Activated CD8-positive, alpha-beta memory T cell treated with anti-CD3 and anti-CD28 coated beads, Interleukin-2, amount 50 U/mL, for 1 hour (primary cell): ENCODE results near the gene AHRR.
"Not testable (repeated sequence)": the region's sequence is repeated elsewhere in the genome, so short reads cannot be mapped to it uniquely, and the experiment has no call there.

ENCODE experiments used
- DNase-seq: peaks from one replicate; pipeline ENCODE4 v3.0.0-alpha.2; 2020; ENCODE audit errors: extremely low read depth

Gene AHRR

GRCh38 chr5:321230-321725 lies at the start of gene AHRR:
TSS of gene AHRR (plus strand) at chr5:321714. CDS start at chr5:343903, 22,189 bp downstream.
- no peak for DNase-seq

DNA sequence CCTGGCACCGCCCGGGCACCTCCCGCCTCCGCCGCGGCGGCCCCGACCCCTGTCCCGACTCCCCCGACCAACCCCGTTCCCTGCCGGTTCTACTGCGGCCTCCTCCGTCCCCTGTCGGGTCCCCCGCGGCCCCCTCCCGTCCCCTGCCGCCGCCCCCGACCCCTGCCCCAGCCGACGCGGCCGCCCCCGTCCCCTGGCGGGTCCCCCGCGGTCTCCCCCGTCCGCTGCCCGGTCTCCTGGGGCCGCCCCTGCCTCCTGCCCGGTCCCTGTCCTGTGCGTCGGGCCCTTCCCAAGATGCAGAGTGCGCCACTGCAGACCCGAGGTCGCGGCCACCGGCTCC lies 49.7 kb upstream of the AHRR start:
- DNase-seq: not testable (repeated sequence)

DNA sequence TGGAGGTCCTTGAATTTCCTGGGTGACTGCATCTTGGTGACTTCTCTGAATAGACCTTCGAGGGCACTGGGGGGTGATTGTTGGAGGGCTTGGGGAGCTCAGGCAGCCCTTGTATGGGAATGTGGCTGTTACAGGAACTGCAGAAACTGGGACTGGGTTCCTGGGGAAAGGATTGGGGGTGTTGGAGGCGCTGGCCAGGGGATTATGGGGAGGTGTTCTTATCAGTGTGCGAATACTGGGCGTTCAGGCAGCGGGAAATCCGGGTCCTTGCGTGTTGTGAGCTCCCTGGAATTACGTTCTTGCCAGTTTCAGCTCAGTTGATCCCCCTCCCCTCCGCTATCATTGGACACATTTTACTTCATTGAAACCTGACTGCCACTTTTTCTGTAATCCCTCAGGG lies 48.4 kb upstream of the AHRR start:
- not testable (repeated sequence) for DNase-seq

GRCh38 chr5:273491-273890 lies 48.0 kb upstream of the AHRR start:
- DNase-seq: not testable (repeated sequence)

- DNase-seq: not testable (repeated sequence)
These were observed 47.2 kb upstream of the AHRR start for GRCh38 chr5:274346-274745.

DNA sequence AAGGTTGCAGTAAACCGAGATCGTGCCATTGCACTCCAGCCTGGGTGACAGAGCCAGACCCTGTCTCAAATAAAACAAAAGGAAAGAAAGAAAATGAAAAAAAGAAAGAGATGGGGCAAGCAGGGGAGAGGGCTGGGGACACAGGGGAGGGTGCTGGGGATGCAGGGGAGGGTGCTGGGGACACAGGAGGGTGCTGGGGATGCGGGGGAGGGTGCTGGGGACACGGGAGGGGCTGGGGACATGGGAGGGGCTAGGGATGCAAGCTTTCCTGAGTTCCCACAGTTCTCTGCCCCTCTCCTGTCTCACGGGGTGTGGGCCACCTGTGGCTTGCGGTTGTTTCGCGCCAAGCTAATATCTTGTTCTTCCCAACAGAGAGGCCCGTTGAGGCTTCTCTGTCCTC lies 42.9 kb upstream of the AHRR start:
- no peak for DNase-seq

DNA sequence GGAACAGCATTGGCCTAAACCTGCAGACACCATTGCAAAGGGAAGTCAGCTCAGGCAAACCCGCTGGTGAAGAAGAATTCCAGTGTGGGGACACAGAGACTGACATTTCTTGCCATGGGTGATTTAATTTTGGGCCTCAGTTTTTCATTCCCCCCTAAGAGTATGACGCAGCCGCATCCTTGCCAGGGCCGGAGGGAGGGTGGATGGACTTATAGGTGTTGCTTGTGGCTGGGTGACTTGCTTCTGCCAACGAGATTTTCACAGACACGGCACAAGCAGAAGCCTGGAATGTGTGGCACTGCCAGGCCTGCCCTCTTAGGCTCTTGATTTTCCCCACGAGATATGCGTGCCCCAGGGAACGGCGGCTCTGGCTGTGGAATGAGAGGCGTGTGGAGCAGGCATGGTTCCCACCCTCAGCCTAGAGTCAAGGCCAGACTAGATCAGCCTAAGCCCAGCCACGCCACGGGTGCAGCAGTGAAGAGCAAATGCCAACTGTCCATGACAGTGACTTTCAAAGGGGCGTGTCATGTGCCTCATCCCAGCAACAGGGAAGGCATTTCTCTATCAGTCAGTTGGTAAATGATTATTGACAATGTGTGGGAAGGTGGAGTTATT lies 42.4 kb upstream of the AHRR start:
- not testable (repeated sequence) for DNase-seq

GRCh38 chr5:285991-286557 lies 35.4 kb upstream of the AHRR start:
- DNase-seq: no peak

GRCh38 chr5:290200-290599 lies 31.3 kb upstream of the AHRR start:
- DNase-seq: not testable (repeated sequence)

GRCh38 chr5:291345-291744 lies 30.2 kb upstream of the AHRR start:
- DNase-seq: not testable (repeated sequence)

- DNase-seq: not testable (repeated sequence)
These were observed 26.7 kb upstream of the AHRR start for GRCh38 chr5:294788-295187.

DNA sequence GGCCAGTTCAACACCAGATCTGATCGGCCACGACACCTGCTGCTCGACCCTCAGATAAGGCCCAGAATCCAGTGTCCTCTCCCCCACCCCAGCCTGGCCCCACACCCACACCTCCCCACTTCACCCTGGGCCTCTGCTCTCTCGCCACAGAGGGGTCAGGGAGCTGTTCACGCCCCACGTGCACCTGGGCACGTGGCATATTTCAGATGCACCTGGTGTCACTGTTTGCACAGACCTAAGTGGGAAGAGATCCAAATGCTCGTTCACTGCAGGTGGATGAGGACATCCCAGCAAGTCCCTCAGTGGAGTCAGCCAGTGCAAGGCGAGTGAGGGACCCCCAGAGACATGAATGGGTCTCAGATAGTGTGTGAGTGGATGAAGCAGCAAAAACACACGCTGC lies 25.3 kb upstream of the AHRR start:
- not testable (repeated sequence) for DNase-seq

DNA sequence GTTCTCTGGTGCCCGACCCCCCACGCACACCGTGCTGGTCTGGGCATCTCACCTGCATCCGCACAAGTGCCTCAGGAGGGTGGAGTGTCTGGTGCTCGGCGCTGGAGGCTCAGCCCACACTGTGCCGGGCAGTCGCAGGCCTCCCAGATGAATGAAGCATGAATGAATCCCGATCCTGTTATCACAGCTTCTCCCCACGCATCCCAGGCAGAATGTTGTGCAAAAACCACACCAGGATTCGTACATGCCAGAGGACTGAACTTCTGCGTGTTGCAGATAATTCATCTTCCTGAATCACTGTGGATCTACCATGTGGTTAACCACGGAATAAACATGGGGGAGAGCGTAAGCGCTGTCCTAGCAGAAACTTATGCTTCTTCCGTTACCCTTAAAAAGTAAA lies 24.6 kb upstream of the AHRR start:
- not testable (repeated sequence) for DNase-seq

GRCh38 chr5:297448-297847 lies 24.1 kb upstream of the AHRR start:
- not testable (repeated sequence) for DNase-seq

- DNase-seq: not testable (repeated sequence)
These were observed 23.4 kb upstream of the AHRR start for GRCh38 chr5:297991-298736.

- DNase-seq: no peak
These were observed 22.8 kb upstream of the AHRR start for GRCh38 chr5:298737-299125.

DNA sequence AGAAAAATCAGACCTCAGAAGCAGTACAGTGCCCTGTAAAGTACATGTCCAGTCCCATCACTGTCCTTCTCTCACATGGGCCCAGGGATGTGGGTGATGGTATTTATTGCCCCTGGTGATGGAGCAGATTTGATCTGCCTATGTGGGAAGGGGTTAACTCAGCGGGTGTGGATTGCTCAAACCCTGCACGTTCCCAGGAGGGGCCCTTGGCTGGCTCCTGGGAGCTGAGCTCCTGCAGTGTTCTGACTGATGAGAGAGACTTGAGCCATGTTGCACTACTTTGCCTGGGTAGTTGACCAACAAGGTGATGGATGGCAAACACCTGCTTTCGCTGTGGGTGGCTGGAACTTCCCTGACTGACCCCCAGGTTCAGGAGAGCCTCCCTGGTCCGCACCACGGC lies 21.6 kb upstream of the AHRR start:
- not testable (repeated sequence) for DNase-seq

DNA sequence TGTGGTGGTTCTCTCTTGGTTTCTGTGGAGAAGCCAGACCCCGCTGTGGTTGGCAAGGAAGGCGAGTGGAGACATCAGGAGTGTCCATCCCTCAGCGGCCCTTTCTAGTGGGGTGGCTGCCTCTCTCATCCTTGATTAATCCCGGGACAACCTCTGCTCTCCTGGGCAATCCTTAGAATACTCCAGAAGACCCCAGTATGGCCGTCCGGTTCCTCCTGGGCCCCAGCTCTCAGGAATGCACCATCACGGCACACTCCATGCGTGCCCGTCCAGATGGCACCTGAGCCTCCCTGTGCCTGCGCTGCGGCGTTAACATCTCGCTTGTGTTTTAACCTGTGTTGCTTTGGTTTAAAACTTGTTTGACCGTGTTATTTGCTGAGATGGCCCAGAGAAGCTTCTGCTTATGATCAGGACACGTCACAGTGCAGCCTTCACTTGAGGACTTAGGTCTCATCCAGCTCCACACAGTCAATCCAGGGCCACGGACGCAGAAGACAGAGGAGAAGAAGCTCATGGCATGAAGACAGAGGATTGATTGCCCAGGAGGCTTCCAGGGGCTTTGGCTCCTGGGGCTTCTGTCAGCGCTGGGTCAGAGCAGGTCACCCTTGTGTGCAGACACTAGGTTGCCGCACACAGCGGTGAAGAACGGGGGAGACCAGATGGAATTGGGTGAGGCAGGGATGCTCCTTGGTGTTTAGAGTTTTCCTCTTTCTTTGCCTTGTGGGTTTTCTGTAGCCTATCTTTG lies 20.7 kb upstream of the AHRR start:
- not testable (repeated sequence) for DNase-seq

DNA sequence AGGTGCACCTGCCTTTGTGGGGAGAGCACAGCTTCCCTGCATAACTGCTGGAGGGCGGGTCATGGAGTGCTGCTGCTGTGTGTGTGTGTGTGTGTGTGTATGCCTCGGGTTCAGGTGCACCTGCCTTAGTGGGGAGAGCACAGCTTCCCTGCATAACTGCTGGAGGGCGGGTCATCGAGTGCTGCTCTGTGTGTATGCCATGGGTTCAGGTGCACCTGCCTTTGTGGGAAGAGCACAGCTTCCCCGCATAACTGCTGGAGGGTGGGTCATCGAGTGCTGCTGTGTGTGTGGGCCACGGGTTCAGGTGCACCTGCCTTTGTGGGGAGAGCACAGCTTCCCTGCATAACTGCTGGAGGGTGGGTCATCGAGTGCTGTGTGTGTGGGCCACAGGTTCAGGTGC lies 19.1 kb upstream of the AHRR start:
- DNase-seq: not testable (repeated sequence)

- DNase-seq: no peak
These were observed 18.5 kb upstream of the AHRR start for GRCh38 chr5:302966-303365.

DNA sequence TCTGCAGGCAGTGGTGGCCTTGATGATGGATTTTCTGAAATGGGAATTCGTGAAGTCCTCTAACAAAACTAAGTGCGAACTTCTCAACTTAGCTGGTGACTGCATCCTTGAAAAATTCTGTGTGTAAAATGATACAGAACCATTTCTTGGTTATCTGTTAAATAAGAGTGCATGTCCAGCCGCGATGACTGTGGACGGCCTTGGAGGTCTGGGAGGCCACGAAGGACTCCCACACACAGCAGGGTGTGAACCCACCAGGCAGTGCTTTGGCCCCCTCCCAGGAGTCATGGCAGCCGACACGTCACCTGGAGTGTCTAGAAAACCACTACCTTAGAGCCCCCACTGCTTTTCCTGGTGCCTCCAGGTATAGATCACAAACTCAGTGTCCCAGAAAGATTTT lies 17.8 kb upstream of the AHRR start:
- DNase-seq: not testable (repeated sequence)

- DNase-seq: no peak
These were observed 16.5 kb upstream of the AHRR start for GRCh38 chr5:305050-305449.
